ENCODE results near the gene UFD1.

UFD1 gene

GRCh38 chr22:19515654-19516377 lies 36.8 kb upstream of the UFD1 start:
- no peak for DNase-seq (ENCODE audit: low spot score)

GRCh38 chr22:19514831-19515565 lies 36.0 kb upstream of the UFD1 start:
- DNase-seq (ENCODE audit: low spot score), result no peak

DNA sequence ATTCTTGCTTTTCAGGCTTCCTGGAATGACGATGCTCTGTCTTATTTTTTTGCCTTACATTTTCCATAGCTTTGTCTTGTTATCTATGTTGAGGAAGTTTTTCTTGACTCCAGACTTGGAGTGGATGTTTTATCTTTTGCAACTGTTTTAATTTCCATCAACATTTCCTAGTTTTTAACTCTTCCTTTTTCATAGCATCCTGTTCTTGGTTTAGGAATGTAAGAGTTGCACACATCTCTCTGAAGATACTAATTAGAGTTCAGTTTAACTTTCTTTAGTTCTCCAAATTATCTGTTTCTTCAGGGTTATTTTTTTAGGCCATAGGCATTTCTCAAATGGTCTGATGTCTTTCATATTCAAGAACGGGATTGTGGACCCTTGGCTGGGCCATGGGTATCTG lies 34.8 kb upstream of the UFD1 start:
- DNase-seq (ENCODE audit: low spot score), result no peak

GRCh38 chr22:19510919-19511341 lies 31.9 kb upstream of the UFD1 start:
- DNase-seq (ENCODE audit: low spot score), result no peak

DNA sequence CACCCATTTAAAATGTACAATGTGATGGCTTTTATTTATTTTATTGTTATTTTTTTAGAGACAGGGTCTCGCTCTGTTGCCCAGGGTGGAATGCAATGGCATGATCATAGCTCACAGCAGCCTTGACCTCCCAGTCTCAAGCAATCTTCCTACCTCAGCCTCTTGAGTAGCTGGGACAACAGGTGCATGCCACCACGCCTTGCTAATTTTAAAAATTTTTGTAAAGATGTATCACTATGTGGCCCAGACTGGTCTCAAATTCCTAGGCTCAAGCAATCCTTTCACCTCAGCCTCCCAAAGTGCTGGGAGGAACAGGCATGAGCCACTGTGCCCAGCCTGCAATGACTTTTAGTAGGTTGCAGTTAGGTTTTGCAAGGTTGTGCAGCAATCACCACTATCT lies 30.9 kb upstream of the UFD1 start:
- no peak for DNase-seq (ENCODE audit: low spot score)

GRCh38 chr22:19509191-19509590 lies 30.2 kb upstream of the UFD1 start:
- DNase-seq (ENCODE audit: low spot score), result no peak

GRCh38 chr22:19508024-19508776 lies 29.2 kb upstream of the UFD1 start:
- DNase-seq (ENCODE audit: low spot score), result no peak

DNA sequence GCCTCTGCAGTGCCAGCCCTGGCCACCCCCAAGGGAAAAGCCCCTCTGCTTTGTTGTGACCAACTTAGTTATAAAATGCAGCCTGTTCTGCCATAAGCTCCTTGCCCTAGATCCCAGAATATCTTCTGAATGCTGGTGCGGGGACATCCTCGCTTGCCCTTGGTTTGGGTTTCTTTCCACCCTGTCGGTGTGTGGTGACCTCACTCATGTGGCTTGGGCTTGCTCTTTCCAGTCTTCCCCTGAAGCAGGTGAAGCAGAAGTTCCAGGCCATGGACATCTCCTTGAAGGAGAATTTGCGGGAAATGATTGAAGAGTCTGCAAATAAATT lies 28.5 kb upstream of the UFD1 start:
- DNase-seq (ENCODE audit: low spot score), result no peak

GRCh38 chr22:19506212-19506611 lies 27.2 kb upstream of the UFD1 start:
- DNase-seq (ENCODE audit: low spot score), result no peak

DNA sequence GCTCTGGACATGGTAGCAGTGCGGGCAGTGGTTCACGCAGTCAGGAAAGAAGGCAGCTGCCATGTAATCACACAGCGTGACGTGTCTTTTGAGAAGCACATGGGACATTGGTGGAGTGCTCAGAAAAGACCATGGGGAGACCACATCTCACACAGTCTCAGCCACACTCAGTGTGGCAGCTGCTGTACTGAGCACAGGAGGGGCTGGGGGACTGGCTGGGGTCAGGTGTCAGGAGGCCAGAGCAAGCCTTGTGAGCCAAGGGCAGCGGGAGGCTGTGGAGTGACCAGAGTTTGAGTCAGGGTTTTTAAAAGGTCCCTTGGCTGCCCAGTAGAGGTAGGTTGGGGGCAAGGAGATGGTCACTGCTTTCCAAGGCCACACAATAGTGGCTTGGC lies 26.7 kb upstream of the UFD1 start:
- DNase-seq (ENCODE audit: low spot score), result no peak

GRCh38 chr22:19504900-19505734 lies 26.1 kb upstream of the UFD1 start:
- no peak for DNase-seq (ENCODE audit: low spot score)

- no peak for DNase-seq (ENCODE audit: low spot score)
These were observed 24.9 kb upstream of the UFD1 start for GRCh38 chr22:19503869-19504268.

- no peak for DNase-seq (ENCODE audit: low spot score)
These were observed 24.4 kb upstream of the UFD1 start for GRCh38 chr22:19503367-19503766.

DNA sequence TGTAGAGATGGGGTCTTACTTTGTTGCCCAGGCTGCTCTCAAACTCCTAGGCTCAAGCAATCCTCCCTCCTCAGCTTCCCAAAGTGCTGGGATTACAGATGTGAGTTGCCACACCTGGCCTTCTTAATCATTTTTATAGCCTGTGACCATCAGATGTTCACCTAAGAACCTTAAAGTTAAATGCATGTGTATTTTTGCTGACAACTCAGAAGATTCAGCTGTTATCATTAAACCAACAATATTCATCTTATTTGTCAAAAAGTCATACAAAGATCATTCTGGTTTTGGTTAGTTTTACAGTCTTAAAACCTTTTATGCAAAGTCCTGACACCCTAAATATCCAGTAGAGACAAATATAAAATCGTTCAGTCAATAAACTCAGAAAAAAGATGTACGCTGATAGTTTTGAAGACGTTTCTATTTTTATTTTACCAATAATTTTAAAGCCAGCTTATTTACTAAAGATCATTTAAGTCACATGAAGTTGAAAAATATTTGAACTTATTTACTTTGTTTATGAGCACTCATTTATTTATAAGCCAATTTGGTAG lies 23.0 kb upstream of the UFD1 start:
- DNase-seq (ENCODE audit: low spot score), result no peak

- DNase-seq (ENCODE audit: low spot score), result no peak
These were observed 20.9 kb upstream of the UFD1 start for GRCh38 chr22:19499880-19500242.

DNA sequence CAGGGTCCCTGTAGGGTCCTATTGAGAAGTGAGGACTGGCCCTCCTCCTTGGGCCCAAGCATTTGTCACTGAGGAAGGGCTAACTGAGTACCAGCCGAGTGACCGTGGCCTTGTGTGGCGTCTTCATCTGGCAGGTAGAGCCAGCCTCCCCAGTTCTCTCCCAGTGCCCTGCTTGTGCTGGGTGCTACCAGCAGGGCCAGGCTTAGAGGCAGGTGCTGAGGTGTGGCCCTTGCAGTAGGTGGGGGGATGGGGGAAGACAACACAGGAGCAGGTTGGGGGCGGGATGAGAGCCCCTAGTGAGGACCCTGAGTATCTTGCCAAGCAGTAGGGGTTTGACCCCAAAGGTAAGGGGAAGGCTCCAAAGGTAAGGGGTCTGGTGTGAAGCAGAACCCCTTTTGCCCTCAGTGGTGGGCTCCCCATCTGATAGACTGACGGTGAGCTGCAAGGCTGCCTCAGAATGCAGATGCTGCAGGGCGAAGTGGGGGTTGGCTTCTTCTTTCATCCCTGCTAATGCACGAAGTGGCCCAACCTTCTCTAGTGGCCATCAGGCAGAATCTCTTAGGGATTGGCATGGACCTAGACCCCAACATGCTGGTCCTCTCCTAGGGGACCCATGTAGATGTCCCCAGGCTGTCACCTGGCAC lies 20.4 kb upstream of the UFD1 start:
- DNase-seq (ENCODE audit: low spot score), result no peak

DNA sequence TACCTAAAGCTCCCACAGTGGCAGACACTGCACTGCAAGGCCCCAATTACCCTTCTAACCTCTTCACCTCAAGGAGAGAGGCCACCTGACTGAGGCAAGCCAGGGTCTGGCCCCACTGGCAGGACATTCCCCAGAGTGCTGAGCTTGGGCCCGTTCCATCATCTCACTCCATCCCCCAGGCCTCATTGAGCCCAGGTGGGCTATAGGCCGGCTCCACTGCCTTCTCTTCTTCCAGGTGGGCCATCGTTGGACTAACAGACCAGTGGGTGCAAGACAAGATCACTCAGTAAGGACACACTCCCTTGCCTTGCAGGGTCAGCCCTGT lies 19.8 kb upstream of the UFD1 start:
- DNase-seq (ENCODE audit: low spot score), result no peak

GRCh38 chr22:19498154-19498865 lies 19.3 kb upstream of the UFD1 start:
- no peak for DNase-seq (ENCODE audit: low spot score)

DNA sequence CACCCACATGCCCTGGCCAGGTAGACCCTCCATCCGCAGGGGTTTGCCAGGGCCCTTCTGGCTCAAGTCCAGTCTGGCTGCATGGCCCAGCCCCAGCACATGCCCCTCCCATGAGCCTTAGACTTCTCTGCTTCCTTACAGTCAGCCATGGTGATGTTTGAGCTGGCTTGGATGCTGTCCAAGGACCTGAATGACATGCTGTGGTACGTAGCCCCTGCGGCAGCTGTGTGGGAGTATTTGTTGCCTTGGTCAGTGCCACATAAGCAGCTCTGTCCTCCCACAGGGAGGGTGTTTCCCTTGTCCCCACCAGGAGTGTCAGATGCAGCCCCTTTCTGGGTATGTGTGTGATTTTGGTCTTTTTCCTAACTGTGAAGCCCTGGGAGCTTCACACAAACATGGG lies 18.3 kb upstream of the UFD1 start:
- no peak for DNase-seq (ENCODE audit: low spot score)

- no peak for DNase-seq (ENCODE audit: low spot score)
These were observed 17.3 kb upstream of the UFD1 start for GRCh38 chr22:19496324-19496630.
